B cell (primary cell): ENCODE data around the gene C3. TPM values are rescaled to one million over a fixed set of nuclear protein-coding genes. Genes with fewer than 3 reads are reported as not detected.

ENCODE experiments used
- ATAC-seq: fragments of 200-7000 bp; cut with Tn5 transposase; one replicate; pipeline ENCODE4 v1.10.0; 2021; ENCODE audit warnings: low read depth, mild to moderate bottlenecking, moderate number of reproducible peaks, moderate library complexity
- CTCF ChIA-PET: fragments of 350-600 bp; sonication (Branson Sonifier 250); formaldehyde crosslinking; loops from one replicate; lab custom pipeline; 2021; ENCODE audit warnings: antibody characterized with exemption, inconsistent platforms; lab: Charles Lee
- POLR2A ChIA-PET: fragments of 350-600 bp; sonication (Branson Sonifier 250); formaldehyde crosslinking; loops from one replicate; lab custom pipeline; 2021; ENCODE audit warnings: antibody characterized with exemption; lab: Charles Lee
- DNase-seq: peaks from one replicate; pipeline ENCODE4 v3.0.0; 2013
- H2AFZ ChIP-seq: 2 replicates; pipeline ENCODE4 v1.6.1; 2012; ENCODE audit warnings: mild to moderate bottlenecking, low read depth, low read length; ENCODE audit not compliant: insufficient read depth, poor library complexity, severe bottlenecking
- H3K27ac ChIP-seq, 2 donors: 1 replicate in 1 of 2; 2 replicates in 1 of 2; pipeline ENCODE4 v1.5.1; 2012 to 2013; ENCODE audit warnings: low read length in 2 of 2, mild to moderate bottlenecking in 2 of 2, moderate library complexity in 1 of 2
- H3K27me3 ChIP-seq, 4 experiments: fragments of 200-600 bp in 1 of 4; sonication (generic) in 1 of 4; replicated peaks in 1 of 4; 1 replicate in 2 of 4; 2 replicates in 2 of 4; pipeline versions ENCODE4 v1.6.1 to v1.7.0; 2013 to 2016; ENCODE audit warnings: low read length in 3 of 4, mild to moderate bottlenecking in 2 of 4, mixed read lengths in 1 of 4, moderate library complexity in 1 of 4; ENCODE audit not compliant: insufficient read depth in 4 of 4, control insufficient read depth in 3 of 4; ENCODE audit errors: control extremely low read depth in 1 of 4
- H3K36me3 ChIP-seq, 2 experiments: replicated peaks in 1 of 2; 1 replicate in 1 of 2; 2 replicates in 1 of 2; pipeline versions ENCODE4 v1.6.1 to v1.7.1; 2013; ENCODE audit warnings: low read length in 1 of 2; ENCODE audit not compliant: insufficient read depth in 2 of 2, control insufficient read depth in 1 of 2; ENCODE audit errors: control extremely low read depth in 1 of 2, extremely low read depth in 1 of 2
- H3K4me1 ChIP-seq, 2 donors: fragments of 200-600 bp in 1 of 2; sonication (generic) in 1 of 2; 1 replicate in 1 of 2; 2 replicates in 1 of 2; pipeline versions ENCODE4 v1.5.1 to v1.6.1; 2013 to 2017; ENCODE audit warnings: low read length in 2 of 2; ENCODE audit not compliant: control insufficient read depth in 2 of 2, insufficient read depth in 2 of 2
- H3K4me2 ChIP-seq: replicated peaks from 2 replicates; pipeline ENCODE3; 2012; ENCODE audit warnings: mild to moderate bottlenecking, low read depth, low read length; ENCODE audit not compliant: poor library complexity, severe bottlenecking
- H3K4me3 ChIP-seq, 5 experiments: fragments of 200-600 bp in 1 of 5; sonication (generic) in 1 of 5; 1 replicate in 3 of 5; 2 replicates in 2 of 5; pipeline versions ENCODE4 v1.5.1 to v1.7.0; 2011 to 2016; ENCODE audit warnings: low read length in 4 of 5, mild to moderate bottlenecking in 4 of 5, low read depth in 2 of 5, control low read depth in 1 of 5, moderate library complexity in 1 of 5; ENCODE audit not compliant: insufficient read depth in 1 of 5; ENCODE audit errors: control extremely low read depth in 1 of 5, extremely low read depth in 1 of 5
- H3K79me2 ChIP-seq: fragments of 200-600 bp; sonication (generic); one replicate; pipeline ENCODE4 v1.6.0; 2016; ENCODE audit warnings: low read length; ENCODE audit not compliant: control insufficient read depth, insufficient read depth
- H3K9ac ChIP-seq: fragments of 200-600 bp; sonication (generic); 2 replicates; pipeline ENCODE4 v1.6.1; 2017; ENCODE audit warnings: mild to moderate bottlenecking, low read length, moderate library complexity
- H3K9me3 ChIP-seq, 3 donors: one replicate each; pipeline versions ENCODE4 v1.6.1 to v1.7.1; 2013; ENCODE audit warnings: low read length in 2 of 3; ENCODE audit not compliant: control insufficient read depth in 2 of 3, insufficient read depth in 1 of 3; ENCODE audit errors: control extremely low read depth in 1 of 3
- H4K20me1 ChIP-seq: 2 replicates; pipeline ENCODE4 v1.6.0; 2012; ENCODE audit warnings: mild to moderate bottlenecking, low read length; ENCODE audit not compliant: insufficient read depth, control insufficient read depth, poor library complexity, severe bottlenecking
- H3K27ac Mint-ChIP-seq: one replicate; pipeline ENCODE4 v1.8.0; 2021; ENCODE audit warnings: mixed read lengths
- H3K27me3 Mint-ChIP-seq: one replicate; pipeline ENCODE4 v1.8.0; 2021; ENCODE audit warnings: mixed read lengths
- H3K4me1 Mint-ChIP-seq: one replicate; pipeline ENCODE4 v1.8.0; 2021; ENCODE audit warnings: mixed read lengths
- H3K4me3 Mint-ChIP-seq: one replicate; pipeline ENCODE4 v1.8.0; 2021; ENCODE audit warnings: mixed read lengths
- H3K9me3 Mint-ChIP-seq: one replicate; pipeline ENCODE4 v1.8.0; 2022; ENCODE audit warnings: mixed read lengths; ENCODE audit not compliant: insufficient read depth
- CTCF ChIP-seq: fragments of 200-600 bp; IDR thresholded peaks from one replicate; pipeline ENCODE4 v1.8.0; 2022; ENCODE audit warnings: antibody characterized with exemption, mild to moderate bottlenecking
- EZH2 ChIP-seq: IDR thresholded peaks from 2 replicates; pipeline ENCODE4 v1.6.1; 2012; ENCODE audit warnings: borderline replicate concordance, low read depth, mild to moderate bottlenecking, moderate library complexity, low read length; ENCODE audit not compliant: insufficient read depth, poor library complexity, severe bottlenecking
- WGBS: methylation state at CpG from one replicate; pipeline ENCODE4 v1.1.5; 2013; ENCODE audit warnings: missing lambda C conversion rate; ENCODE audit not compliant: insufficient coverage; 5-methylcytosine and 5-hydroxymethylcytosine counted together
- intact Hi-C: fragments of 100-400 bp; cut with micrococcal nuclease; formaldehyde crosslinking; loops from one replicate; pipeline ENCODE4 v1.10.0; 2022
- polyA plus RNA-seq: library from polyadenylated mRNA; depleted of rRNA; stranded (reverse); fragments of >200 nt; gene quantifications from 2 replicates; pipeline ENCODE4 v1.2.3, GENCODE V29; 2012
- total RNA-seq, 2 donors: library from RNA; stranded (reverse); fragments of 120-200 nt in 1 of 2; gene quantifications; 1 replicate in 1 of 2; 2 replicates in 1 of 2; pipeline versions ENCODE4 v1.2.3 to v1.2.4, GENCODE V29; 2013 to 2022

Gene C3
- total and polyA plus RNA-seq, 2 donors (not counting 1 experiment from before 2014, with no cell fraction given): 0.01 to 0.47 TPM

DNA sequence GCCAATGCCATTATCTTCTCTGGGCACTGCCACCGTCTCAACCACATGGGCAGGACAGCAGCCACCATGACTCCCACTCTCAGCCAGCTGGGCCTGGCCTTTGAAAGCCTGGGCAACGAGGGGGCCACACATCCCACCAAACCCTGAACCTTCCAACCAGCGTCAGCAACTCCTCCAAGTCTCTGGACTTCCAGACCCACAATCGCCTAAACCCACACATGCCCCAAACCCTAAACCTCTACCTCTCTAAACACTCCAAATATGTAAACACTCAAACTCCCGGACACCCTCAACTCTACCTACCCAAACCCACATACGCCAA, 949 bp downstream of the C3 start:
- H2AFZ ChIP-seq: no peak overlapping the region

More for the DNA sequence above, 949 bp downstream of the C3 start:
- no peaks in the 10 kb centered on the region for H3K36me3 ChIP-seq
- no peak overlapping the region for H3K9ac ChIP-seq
- Mint-ChIP-seq H3K27ac (peak overlapping the region; percentile 62), H3K27me3 (no peaks in the 10 kb centered on the region), H3K9me3 (peaks cover 3% of the 10 kb centered on the region), H3K4me1 (peaks cover 39% of the 10 kb centered on the region), H3K4me3 (no peak overlapping the region)
- TF ChIP-seq CTCF (no peak), EZH2 (no peak)
- peaks cover 4% of the 10 kb centered on the region for H3K79me2 ChIP-seq
- peaks cover 37 to 40% of the 10 kb centered on the region in 2 donors for H3K4me1 ChIP-seq
- CTCF ChIA-PET: no interaction called here
- no peak overlapping the region for H3K4me3 ChIP-seq
- POLR2A ChIA-PET: no interaction called here
- H3K9me3 ChIP-seq: peaks cover 0 to 3% (median 0%) of the 10 kb centered on the region in 3 donors
- 97% methylated on average over 6 of the region's 6 CpGs for WGBS
- no peaks in the 10 kb centered on the region for H3K27me3 ChIP-seq
- no peak overlapping the region for H3K27ac ChIP-seq
- no peak for ATAC-seq
- H4K20me1 ChIP-seq: no peaks in the 10 kb centered on the region
- intact Hi-C loops: no loop called here
- H3K4me2 ChIP-seq: no peak overlapping the region
- DNase-seq: no peak
